Stimulated activated CD8-positive, alpha-beta memory T cell treated with anti-CD3 and anti-CD28 coated beads, Interleukin-4, amount 100 ng/mL, for 1 hour (primary cell): ENCODE results near the gene TAF1B.
"Not testable (repeated sequence)": the region's sequence is repeated elsewhere in the genome, so short reads cannot be mapped to it uniquely, and the experiment has no call there.

ENCODE experiments used
- DNase-seq, 2 donors: peaks; one replicate each; pipeline ENCODE4 v3.0.0-alpha.2; 2020; ENCODE audit warnings: low read depth in 2 of 2, low spot score in 1 of 2

TAF1B gene

DNA sequence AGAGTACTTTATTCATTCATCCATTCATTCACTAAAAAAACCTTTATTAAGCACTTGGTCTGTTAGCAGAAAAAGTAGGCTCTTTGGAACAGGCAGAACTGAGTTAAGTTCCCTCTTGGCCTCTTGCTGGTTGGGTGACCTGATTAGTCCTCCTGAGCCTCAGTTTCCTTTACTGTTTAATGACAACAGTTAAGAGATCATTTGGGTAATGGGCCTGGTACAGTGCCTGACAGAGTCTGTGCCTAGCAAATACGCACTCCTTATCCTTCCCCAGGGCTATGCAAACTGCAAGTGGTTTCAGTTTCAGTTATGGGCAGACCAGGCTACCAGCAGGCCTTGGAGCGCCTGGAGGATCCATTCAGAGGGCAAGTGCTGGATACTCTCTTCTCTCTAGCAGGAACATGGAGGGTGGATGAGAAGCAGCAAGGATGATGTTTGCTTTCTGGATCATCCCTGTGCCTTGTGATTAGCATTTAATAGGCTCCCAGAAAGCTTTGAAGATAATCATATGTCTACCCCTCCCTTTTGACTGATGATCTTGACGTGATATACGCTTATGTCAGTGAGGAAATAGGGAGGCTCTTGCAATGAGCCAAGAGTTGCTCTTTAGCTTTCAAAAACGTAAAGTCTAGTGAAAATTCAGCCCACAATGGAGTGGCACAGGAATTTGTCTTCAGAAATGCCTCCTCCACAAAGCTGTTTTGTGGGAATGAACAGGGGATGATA is 12.4 kb upstream of the TAF1B start:
- no peak for DNase-seq

DNA sequence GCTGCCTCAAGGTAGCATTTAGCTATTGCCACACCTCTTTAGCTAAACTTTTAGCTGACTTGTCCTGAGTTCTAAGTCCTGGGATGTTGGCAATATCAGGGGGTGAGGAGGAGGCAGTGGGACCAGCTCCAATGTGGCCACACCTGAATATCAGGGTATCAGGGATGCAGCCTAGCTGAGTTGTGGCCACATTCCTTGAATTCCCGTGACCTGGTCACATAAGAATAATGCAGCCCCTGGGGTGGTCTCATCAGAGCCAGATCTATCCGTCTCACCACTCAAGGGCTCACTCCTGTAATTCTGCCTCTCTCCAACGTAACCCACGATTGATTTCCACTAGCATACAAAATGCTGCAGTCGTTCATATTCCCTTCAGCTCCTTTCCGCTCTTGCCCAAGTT is 11.6 kb upstream of the TAF1B start:
- DNase-seq, result no peak

DNA sequence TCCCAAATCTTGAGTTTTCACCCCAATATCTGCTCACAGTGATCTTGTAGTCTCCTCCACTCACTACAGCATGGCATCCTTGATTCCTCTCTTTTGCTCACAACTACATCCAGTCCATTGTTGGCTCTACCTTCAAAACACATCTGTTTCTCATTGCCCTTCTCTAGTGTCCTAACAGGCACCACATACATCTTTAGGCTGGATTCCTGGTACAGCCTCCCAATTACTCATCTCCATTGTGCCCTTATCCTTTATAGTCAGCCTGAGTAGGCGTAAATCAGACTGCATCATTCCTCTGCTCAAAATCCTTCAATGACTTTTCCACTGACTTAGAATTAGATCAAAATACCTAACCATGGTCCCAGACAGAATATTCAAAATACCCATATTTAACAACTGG is 10.7 kb upstream of the TAF1B start:
- no peak for DNase-seq

DNA sequence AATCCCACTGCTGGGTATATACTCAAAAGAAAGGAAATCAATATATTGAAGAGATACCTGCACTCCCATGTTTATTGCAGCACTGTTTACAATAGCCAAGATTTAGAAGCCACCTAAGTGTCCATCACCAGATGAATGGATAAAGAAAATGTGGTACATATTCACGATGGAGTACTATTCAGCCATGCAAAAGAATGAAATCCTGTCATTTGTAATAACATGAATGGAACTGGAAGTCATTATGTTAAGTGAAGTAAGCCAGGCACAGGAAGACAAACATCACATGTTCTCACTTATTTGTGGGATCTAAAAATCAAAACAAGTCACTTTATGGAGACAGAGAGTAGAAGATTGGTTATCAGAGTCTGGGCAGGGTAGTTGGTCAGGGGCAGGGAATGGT is 8.2 kb upstream of the TAF1B start:
- DNase-seq, result not testable (repeated sequence)

DNA sequence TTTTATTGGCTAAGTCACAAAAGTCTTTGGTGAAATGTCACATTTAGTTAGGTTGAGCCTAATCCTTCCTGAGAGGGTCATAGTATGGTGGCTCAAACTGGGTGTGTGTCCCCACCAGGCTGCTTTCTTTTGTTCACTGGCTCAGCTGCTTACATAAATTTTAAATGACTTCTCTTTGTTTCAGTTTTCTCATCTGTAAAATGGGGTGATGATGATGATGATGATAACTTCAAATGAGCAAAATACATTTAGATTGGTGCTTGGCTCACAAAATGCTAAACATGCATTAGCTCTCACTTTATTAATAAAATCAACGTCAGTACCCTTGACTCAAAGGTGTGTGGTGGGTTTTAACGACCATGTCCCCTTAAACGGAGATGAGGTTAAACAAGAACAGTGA is 7.2 kb upstream of the TAF1B start:
- no peak for DNase-seq

DNA sequence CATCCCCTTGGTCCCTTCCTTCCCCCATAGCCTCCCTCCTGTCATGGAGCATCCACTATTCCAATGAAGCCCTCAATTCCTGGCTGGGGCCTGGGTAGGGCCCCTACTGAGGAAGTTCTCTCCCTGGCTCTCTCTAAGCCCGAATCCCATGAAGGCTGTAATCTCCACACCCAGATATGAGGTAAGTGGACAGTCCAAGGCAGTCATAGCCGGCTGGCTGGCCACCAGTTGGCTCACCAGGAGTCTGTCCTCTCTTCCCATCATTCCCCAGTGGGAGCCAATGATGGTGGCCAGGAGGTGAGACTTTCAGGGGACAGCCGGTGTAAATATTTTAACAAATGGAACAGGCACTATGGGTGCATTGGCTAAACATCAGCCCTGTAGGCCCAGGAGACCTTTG is 6.8 kb upstream of the TAF1B start:
- DNase-seq, result no peak

DNA sequence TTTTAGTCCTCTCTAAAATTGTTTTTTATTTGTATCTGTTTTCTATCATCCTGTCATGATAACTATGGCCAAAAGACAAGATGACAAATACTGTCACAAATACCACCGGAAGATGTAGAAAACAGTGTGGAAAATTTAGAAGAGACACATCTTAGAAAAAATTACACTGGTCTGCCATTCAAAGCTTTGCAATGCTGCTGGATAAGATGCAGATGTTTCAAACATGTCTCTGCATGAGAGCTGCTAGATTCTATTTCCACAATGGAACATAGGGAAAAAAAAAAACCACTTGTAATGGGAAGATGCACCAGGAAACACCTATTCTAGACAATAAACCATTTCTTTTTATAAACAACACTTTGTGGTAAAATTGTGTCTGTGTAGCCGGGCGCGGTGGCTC is 5.8 kb upstream of the TAF1B start:
- no peak for DNase-seq

DNA sequence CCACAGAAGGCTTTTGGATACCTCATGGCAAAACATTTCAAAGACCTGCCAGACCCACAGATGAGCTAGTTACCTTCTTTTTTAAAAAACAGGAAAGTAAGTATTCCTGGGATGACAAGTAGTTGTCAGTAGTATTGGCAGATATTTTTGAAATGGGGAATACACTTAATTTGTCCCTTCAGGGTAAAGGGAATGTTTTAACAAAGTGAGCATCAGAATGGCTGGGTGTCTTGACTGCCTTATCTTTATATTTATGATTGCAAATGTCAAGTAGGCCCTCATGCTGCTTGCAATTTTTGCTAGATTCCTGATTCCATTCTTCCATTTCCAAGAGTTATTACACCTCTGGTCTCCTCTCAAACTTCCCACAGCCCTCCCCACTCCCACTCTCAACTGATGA is 4.9 kb upstream of the TAF1B start:
- DNase-seq, result no peak

DNA sequence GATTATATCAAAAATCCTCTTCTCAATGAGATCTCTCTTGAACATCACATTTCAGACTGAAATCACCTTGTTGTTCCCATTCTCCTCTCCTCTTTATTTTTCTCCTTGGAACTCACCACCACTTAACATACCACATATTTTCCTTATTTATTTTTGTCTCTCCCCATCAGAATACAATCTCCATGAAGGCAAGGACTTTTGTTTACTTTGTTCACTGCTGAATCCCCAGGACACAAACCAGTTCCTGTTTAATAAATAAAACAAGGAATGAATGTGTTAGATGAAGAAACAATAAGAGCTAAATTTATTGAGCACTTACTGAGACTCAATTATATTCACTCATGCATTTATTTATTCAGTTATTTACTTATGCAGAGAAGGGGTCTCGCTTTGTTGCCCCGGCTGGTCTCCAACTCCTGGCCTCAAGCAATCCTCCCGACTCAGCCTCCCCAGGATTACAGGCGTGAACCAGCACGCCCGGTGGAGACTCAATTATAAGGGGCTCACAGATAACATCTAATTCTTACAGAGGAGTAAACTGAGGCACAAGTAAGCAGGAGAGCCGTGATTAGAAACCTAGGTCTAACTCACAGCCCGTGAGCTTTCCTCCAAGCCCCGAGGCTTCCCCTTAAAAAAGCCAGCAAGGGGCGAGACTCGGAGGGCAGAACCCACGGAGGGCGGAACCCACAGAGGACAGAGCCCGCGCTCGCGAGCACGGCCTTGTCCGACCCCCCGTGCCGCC is 616 bp upstream of the TAF1B start:
- DNase-seq, result no peak

DNA sequence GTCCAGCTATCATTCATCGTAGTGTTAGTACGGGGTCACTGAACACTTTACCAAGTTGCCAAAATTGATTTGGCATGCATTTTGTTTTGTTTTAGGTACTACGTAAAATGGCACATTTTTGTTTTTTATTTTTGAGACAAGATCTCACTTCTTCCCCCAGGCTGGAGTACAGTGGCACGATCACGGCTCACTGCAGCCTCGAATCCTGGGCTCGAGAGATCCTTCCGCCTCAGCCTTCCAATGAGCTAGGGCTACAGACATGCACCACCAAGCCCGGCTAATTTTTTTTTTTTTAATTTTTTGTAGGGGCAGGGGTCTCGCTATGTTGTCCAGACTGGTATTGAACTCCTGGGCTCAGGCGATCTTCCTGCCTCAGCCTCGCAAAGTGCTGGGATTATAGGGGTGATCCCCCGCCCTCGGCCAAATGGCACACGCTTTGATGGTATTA is 786 bp downstream of the TAF1B start:
- DNase-seq, result no peak

DNA sequence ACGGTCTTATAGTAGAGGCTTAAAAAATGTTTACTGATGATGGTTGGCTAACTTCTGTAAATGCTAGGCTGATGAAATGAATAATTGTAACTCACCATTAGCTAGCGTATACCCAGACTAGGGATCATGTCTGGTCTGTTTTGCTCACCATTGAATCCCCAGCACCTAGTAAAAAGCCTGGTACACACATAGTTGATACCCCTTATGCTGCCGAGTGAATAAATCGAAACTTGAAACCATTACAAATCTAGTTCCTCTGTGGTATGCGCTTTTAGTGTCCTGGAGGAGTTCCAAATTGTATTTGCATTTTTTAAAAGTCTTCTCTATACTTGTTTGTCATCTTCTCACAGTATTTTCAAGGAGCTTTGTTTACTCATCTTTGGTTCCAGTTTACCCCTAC is 1.3 kb downstream of the TAF1B start:
- DNase-seq, result no peak

DNA sequence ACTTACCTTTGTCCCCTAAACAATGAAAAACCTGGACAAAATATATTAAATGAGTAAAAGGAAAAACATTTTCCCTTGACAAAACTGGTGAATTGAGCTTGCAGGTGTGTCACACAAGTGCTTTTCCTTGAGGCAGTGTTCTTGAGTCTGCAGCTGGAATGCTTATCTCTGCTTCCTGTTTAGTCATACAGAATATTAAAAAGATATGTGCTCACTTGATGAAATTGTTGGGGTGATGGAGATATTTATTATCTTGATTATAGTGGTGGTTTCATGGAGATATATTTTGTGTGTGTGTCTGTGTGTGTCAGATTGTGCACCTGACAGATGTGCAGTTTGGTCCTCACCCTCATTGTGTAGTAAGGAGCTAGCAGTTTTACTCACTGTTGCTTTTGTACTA is 3.3 kb downstream of the TAF1B start:
- DNase-seq, result no peak

DNA sequence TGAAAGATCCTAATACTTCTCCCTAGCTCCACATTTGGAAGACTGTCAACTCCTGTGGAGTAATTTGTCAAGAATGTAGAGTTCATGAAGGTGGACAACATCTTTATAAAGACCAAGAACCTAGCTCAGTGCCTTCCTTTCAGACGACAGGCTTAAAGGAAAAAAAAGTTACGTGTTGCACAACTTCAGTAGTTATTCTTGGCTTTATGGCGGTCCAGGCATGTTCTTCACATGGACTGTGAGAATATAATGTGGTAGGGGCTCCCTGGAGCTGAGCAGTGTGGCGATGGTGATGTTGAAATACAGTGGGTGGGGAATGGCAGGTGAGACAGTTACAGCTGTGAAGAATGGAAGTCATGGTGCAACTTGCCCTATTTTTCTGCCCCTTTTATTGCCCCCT is 3.9 kb downstream of the TAF1B start:
- no peak for DNase-seq

DNA sequence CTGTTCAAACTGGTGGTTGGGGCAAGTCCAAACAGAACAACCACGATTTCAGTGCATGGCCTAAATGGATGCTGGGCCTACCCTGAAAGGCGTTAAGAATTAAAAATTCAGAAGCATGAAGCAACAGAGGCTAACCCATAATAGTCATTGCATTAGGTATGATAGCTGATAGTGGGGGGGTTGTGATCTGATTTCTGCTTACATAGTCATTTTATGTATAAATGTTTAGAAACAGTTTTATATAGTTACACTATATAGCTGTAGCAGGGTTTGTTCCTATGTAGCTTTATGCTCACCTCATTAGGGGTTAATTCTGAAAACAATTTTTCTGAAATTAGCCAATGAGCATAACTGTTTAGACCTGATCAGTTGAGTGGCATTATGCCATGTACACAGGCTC is 9.6 kb downstream of the TAF1B start:
- no peak for DNase-seq

DNA sequence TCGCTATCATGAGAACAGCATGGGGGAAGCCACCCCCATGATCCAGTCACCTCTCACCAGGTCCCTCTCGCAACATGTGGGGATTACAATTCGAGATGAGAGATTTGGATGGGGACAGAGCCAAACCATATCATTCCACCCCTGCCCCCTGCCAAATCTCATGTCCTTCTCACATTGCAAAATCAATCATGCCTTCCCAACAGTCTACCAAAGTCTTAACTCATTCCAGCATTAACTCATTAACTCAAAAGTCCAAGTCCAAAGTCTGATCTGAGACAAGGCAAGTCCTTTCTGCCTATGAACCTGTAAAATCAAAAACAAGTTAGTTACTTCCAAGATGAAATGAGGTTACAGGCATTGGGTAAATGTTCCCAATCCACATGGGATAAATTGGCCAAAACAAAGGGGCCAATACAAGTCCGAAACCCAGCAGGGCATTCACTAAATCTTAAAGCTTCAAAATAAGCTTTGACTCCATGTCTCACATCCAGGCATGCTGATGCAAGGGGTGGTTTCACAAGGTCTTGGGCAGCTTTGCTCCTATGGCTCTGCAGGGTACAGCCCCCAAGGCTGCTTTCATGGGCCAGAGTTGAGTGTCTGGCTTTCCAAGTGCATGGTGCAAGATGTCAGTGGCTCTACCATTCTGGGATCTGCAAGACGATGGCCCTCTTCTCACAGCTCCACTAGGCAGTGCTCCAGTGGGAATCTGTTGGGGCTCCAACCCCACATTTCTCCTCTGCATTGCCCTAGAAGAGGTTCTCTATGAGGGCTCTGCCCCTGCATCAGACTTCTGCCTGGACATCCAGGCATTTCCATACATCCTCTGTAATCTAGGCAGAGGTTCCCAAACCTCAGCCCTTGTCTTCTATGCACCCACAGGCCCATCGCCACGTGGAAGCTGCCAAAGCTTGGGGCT is 14.8 kb downstream of the TAF1B start:
- DNase-seq, result no peak

DNA sequence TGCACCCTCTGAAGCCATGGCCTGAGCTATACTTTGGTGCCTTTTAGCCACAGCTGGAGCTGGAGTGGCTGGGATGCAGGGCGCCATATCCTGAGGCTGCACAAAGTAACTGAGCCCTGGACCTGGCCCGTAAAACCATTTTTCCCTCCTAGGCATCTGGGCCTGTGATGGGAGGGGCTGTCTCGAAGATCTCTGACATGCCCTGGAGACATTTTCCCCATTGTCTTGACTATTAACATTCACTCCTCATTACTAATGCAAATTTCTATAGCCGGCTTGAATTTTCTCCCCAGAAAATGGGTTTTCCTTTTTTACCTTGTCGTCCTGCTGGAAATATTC is 15.4 kb downstream of the TAF1B start:
- no peak for DNase-seq

DNA sequence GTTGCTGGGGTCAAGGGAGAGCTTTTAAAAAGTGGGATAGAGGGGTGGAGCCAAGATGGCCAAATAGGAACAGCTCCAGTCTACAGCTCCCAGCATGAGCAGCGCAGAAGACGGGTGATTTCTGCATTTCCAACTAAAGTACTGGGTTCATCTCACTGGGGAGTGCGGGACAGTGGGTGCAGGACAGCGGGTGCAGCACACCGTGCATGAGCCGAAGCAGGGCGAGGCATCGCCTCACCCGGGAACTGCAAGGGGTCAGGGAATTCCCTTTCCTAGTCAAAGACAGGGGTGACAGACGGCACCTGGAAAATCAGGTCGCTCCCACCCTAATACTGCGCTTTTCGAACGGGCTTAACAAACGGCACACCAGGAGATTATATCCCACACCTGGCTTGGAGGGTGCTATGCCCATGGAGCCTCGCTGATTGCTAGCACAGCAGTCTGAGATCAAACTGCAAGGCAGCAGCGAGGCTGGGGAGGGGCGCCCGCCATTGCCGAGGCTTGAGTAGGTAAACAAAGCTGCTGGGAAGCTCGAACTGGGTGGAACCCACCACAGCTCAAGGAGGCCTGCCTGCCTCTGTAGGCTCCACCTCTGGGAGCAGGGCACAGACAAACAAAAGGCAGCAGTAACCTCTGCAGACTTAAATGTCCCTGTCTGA is 17.8 kb downstream of the TAF1B start:
- DNase-seq, result not testable (repeated sequence)

DNA sequence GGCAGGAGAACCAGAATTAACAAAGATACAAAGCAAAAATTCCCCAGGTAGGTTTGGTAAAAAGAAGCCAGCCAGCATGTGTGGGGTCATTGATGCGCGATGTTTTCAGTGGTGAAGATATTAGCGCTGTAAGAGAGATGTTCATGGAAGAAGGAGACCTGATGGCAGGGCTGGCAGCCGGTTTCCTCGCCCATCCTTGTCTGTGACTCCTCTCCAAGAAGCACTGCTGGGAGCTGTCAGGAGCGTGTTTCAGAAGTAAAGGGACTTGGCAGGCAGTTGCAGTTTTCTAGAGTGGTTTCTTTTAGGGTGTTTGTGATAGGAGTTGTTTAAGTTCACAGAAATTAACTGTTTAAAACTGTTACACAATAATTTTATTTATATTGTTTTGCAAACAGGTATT is 24.6 kb downstream of the TAF1B start:
- no peak for DNase-seq

DNA sequence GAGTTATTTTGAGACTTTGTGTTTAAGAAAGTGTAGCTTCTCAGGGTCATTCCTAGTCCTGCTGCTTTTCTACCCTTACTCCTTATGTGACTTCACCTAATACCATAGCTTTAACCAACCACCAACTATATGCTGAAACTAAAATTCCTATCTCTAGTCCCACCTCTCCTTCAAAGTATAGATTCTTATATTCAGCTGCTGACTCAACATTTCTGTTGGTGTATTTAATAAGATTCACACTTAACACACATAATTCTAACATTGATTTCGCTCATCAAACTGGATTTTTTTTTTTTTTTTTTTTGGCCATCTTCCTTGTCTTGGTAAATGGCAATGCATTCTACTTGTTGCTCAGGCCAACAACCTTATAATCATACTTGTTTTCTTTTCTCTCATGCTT is 30.1 kb downstream of the TAF1B start:
- DNase-seq, result no peak

DNA sequence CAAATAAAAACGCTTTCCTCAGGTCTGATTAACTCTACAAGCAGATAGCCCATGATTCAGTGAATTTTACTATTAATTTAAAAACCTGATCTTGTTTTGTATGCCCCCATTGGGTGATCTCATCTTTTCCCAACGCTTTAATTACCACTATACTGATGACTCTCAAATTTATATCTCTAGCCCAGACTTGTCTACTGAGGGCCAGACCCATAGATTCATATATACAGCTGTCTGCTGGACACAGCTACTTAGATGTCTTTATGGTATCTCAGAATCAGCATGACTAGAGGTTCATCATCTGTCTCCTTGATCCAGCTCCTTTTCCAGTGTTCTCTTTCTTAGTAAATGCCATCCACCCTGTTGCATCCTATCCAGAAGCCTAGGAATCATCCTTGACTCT is 33.8 kb downstream of the TAF1B start:
- DNase-seq, result no peak

DNA sequence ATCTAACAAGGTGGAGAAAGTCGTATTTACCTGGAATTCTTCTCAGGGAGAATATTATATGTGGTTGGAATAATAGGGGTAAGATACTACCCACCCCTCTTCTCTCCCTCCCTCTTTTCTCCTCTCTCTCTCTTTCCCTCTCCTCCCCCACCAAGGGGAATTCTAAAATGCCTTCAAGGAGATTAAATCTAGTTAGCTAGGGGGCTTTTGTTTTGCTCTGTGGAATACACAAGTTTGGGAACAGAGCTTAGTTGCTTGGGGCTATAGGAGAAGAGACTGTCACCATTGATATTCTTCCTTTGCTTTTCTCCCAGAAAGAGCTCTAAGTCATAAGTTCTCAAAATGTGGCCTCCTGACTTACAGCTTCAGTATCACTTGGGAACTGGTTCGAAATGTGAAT is 34.5 kb downstream of the TAF1B start:
- no peak for DNase-seq
